IMR-90 (cell line): ENCODE measurements around the gene CALM1. TPM values are rescaled to one million over a fixed set of nuclear protein-coding genes. Genes with fewer than 3 reads are reported as not detected.

Source experiments
- ATAC-seq: fragments of 200-7000 bp; cut with Tn5 transposase; 2 replicates; pipeline ENCODE4 v1.9.1; 2020; ENCODE audit warnings: low read depth, mild to moderate bottlenecking, moderate library complexity
- BruUV-seq: library from RNA; stranded (reverse); fragments of 400-500 nt; replicated peaks from 2 replicates; lab custom pipeline; 2021; lab: Mats Ljungman, UMichigan
- CTCF ChIA-PET: fragments of 300-600 bp; formaldehyde crosslinking; extraction: SDS; loops from one replicate; lab custom pipeline; 2021; ENCODE audit warnings: antibody characterized with exemption; lab: Yijun Ruan, JAX
- POLR2A ChIA-PET: fragments of 300-600 bp; sonication (Branson Sonifier 250); formaldehyde crosslinking; loops from one replicate; lab custom pipeline; 2022; ENCODE audit warnings: antibody characterized with exemption; ENCODE audit not compliant: unreplicated experiment; lab: Charles Lee
- DNase-seq: peaks from one replicate; pipeline ENCODE4 v3.0.0; 2013
- H2AFZ ChIP-seq: replicated peaks from 2 replicates; pipeline ENCODE3; 2013; ENCODE audit warnings: low read length, mild to moderate bottlenecking; ENCODE audit not compliant: poor library complexity
- H2AK5ac ChIP-seq: 2 replicates; pipeline ENCODE4 v1.6.1; 2013; ENCODE audit warnings: low read depth, low read length, inconsistent platforms
- H2AK9ac ChIP-seq: replicated peaks from 2 replicates; pipeline ENCODE3; 2013; ENCODE audit warnings: mild to moderate bottlenecking, low read depth, low read length, moderate library complexity; ENCODE audit not compliant: poor library complexity
- H2BK120ac ChIP-seq: 2 replicates; pipeline ENCODE4 v1.6.1; 2013; ENCODE audit warnings: low read depth, low read length, inconsistent platforms
- H2BK15ac ChIP-seq: 3 replicates; pipeline ENCODE4 v1.6.1; 2013; ENCODE audit warnings: low read depth, low read length, inconsistent platforms
- H2BK20ac ChIP-seq: 2 replicates; pipeline ENCODE4 v1.6.1; 2013; ENCODE audit warnings: low read depth, mild to moderate bottlenecking, inconsistent platforms, low read length, moderate library complexity
- H2BK5ac ChIP-seq: 2 replicates; pipeline ENCODE4 v1.6.1; 2013; ENCODE audit warnings: mild to moderate bottlenecking, low read depth, low read length, inconsistent platforms; ENCODE audit not compliant: poor library complexity, severe bottlenecking
- H3K14ac ChIP-seq: replicated peaks from 2 replicates; pipeline ENCODE4 v1.6.1; 2013; ENCODE audit warnings: low read depth, low read length, inconsistent platforms
- H3K18ac ChIP-seq: 2 replicates; pipeline ENCODE4 v1.6.1; 2013; ENCODE audit warnings: low read depth, low read length, control low read depth
- H3K23ac ChIP-seq: 2 replicates; pipeline ENCODE4 v1.6.1; 2013; ENCODE audit warnings: low read depth, low read length, inconsistent platforms
- H3K27ac ChIP-seq: 2 replicates; pipeline ENCODE4 v1.5.1; 2013; ENCODE audit warnings: mild to moderate bottlenecking, control low read depth, low read length; ENCODE audit not compliant: insufficient read depth
- H3K27me3 ChIP-seq: 2 replicates; pipeline ENCODE4 v1.6.1; 2013; ENCODE audit warnings: low read length; ENCODE audit not compliant: control insufficient read depth, insufficient read depth
- H3K36me3 ChIP-seq: 2 replicates; pipeline ENCODE4 v1.6.1; 2013; ENCODE audit warnings: low read length, mixed read lengths; ENCODE audit not compliant: control insufficient read depth, insufficient read depth
- H3K4ac ChIP-seq: 2 replicates; pipeline ENCODE4 v1.6.1; 2013; ENCODE audit warnings: low read depth, low read length, inconsistent platforms
- H3K4me1 ChIP-seq: 2 replicates; pipeline ENCODE4 v1.6.1; 2013; ENCODE audit warnings: low read length, mixed read lengths; ENCODE audit not compliant: control insufficient read depth, insufficient read depth
- H3K4me2 ChIP-seq: 2 replicates; pipeline ENCODE4 v1.6.1; 2013; ENCODE audit warnings: low read depth, mild to moderate bottlenecking, control low read depth, low read length, moderate library complexity
- H3K4me3 ChIP-seq: 2 replicates; pipeline ENCODE4 v1.5.1; 2013; ENCODE audit warnings: low read depth, mild to moderate bottlenecking, control low read depth, low read length, moderate library complexity; ENCODE audit not compliant: insufficient read depth
- H3K56ac ChIP-seq: 2 replicates; pipeline ENCODE4 v1.6.1; 2013; ENCODE audit warnings: low read length, inconsistent platforms; ENCODE audit not compliant: insufficient read depth; ENCODE audit errors: extremely low read depth
- H3K79me1 ChIP-seq, 2 experiments: 2 replicates each; pipeline ENCODE4 v1.6.1; 2013; ENCODE audit warnings: low read length in 2 of 2, inconsistent platforms in 1 of 2, low read depth in 1 of 2
- H3K9ac ChIP-seq: 2 replicates; pipeline ENCODE4 v1.6.1; 2013; ENCODE audit warnings: low read depth, low read length, control low read depth
- H3K9me1 ChIP-seq: 2 replicates; pipeline ENCODE4 v1.6.1; 2013; ENCODE audit warnings: low read length, inconsistent platforms; ENCODE audit not compliant: insufficient read depth
- H3K9me3 ChIP-seq: 2 replicates; pipeline ENCODE4 v1.6.1; 2013; ENCODE audit warnings: low read length; ENCODE audit not compliant: control insufficient read depth, insufficient read depth
- H4K20me1 ChIP-seq: 2 replicates; pipeline ENCODE4 v1.6.1; 2013; ENCODE audit warnings: low read length, inconsistent platforms; ENCODE audit not compliant: insufficient read depth
- H4K5ac ChIP-seq: 2 replicates; pipeline ENCODE4 v1.6.1; 2013; ENCODE audit warnings: mild to moderate bottlenecking, low read depth, low read length, control low read depth
- H4K8ac ChIP-seq, 2 experiments: 2 replicates each; pipeline ENCODE4 v1.6.1; 2013; ENCODE audit warnings: low read depth in 2 of 2, low read length in 2 of 2, control low read depth in 1 of 2, inconsistent platforms in 1 of 2
- H4K91ac ChIP-seq: 2 replicates; pipeline ENCODE4 v1.6.1; 2013; ENCODE audit warnings: low read depth, low read length, inconsistent platforms; ENCODE audit not compliant: insufficient read depth
- BHLHE40 ChIP-seq: fragments of 150-350 bp; IDR thresholded peaks from 2 replicates; pipeline ENCODE4 v1.6.1; 2016; ENCODE audit warnings: mild to moderate bottlenecking, low read depth, low read length
- CEBPB ChIP-seq: IDR thresholded peaks from 2 replicates; pipeline ENCODE4 v1.6.1; 2012; ENCODE audit warnings: low read depth, low read length, improper control_type of control experiment
- CHD1 ChIP-seq: IDR thresholded peaks from 2 replicates; pipeline ENCODE4 v1.6.1; 2012; ENCODE audit warnings: low read depth, low read length, improper control_type of control experiment
- FOS ChIP-seq: fragments of 150-350 bp; IDR thresholded peaks from 2 replicates; pipeline ENCODE4 v1.6.1; 2016; ENCODE audit warnings: low read depth, low read length
- MAFK ChIP-seq: IDR thresholded peaks from 2 replicates; pipeline ENCODE4 v1.6.1; 2012; ENCODE audit warnings: low read depth, low read length, improper control_type of control experiment
- MAZ ChIP-seq: IDR thresholded peaks from 2 replicates; pipeline ENCODE4 v1.6.1; 2012; ENCODE audit warnings: low read depth, mild to moderate bottlenecking, low read length, improper control_type of control experiment, moderate library complexity, borderline replicate concordance
- MXI1 ChIP-seq: IDR thresholded peaks from 2 replicates; pipeline ENCODE4 v1.6.1; 2012; ENCODE audit warnings: low read depth, mild to moderate bottlenecking, low read length, moderate library complexity, borderline replicate concordance
- NFE2L2 ChIP-seq: fragments of 150-350 bp; IDR thresholded peaks from 2 replicates; pipeline ENCODE4 v1.6.1; 2016; ENCODE audit warnings: low read depth, mild to moderate bottlenecking, low read length
- POLR2A ChIP-seq: IDR thresholded peaks from 2 replicates; pipeline ENCODE4 v1.6.1; 2012; ENCODE audit warnings: mild to moderate bottlenecking, low read depth, low read length
- RAD21 ChIP-seq: IDR thresholded peaks from 2 replicates; pipeline ENCODE4 v1.6.1; 2012; ENCODE audit warnings: low read length, improper control_type of control experiment
- RCOR1 ChIP-seq: IDR thresholded peaks from 2 replicates; pipeline ENCODE4 v1.6.1; 2012; ENCODE audit warnings: mild to moderate bottlenecking, low read length, improper control_type of control experiment; ENCODE audit not compliant: insufficient replicate concordance
- RFX5 ChIP-seq: IDR thresholded peaks from 2 replicates; pipeline ENCODE4 v1.8.0; 2012; ENCODE audit warnings: low read depth, mild to moderate bottlenecking, low read length, moderate library complexity
- SMC3 ChIP-seq: fragments of 150-350 bp; IDR thresholded peaks from 2 replicates; pipeline ENCODE4 v1.6.1; 2016; ENCODE audit warnings: low read depth, mild to moderate bottlenecking, antibody characterized with exemption, low read length, moderate library complexity
- WGBS, 2 experiments: methylation state at CpG; one replicate each; pipeline versions ENCODE4 v1.1.5 to v1.1.7; 2013; ENCODE audit warnings: missing lambda C conversion rate in 2 of 2; ENCODE audit not compliant: insufficient read length in 1 of 2; ENCODE audit errors: extremely low coverage in 2 of 2; 5-methylcytosine and 5-hydroxymethylcytosine counted together
- dilution Hi-C: fragments of 300-500 bp; cut with HindIII; formaldehyde crosslinking; loops from one replicate; pipeline ENCODE4 v1.14.3; 2018; ENCODE audit warnings: low sequenced_read_pairs; ENCODE audit not compliant: unreplicated experiment
- in situ Hi-C: fragments of 300-500 bp; cut with MboI; formaldehyde crosslinking; loops from 3 replicates; pipeline ENCODE4 v1.14.3; 2019; ENCODE audit warnings: low sequenced_read_pairs, inconsistent platforms, mixed read lengths
- intact Hi-C: fragments of 100-400 bp; cut with micrococcal nuclease; formaldehyde crosslinking; loops from 2 replicates; pipeline ENCODE4 v1.10.0; 2022
- polyA plus RNA-seq, 3 experiments: library from polyadenylated mRNA; depleted of rRNA; stranded (reverse); fragments of >200 nt; gene quantifications; 2 replicates each; pipeline ENCODE4 v1.2.3, GENCODE V29; 2012; ENCODE audit warnings: low replicate concordance in 1 of 3
- total RNA-seq: library from RNA; depleted of rRNA; stranded (reverse); fragments of >200 nt; gene quantifications from 2 replicates; pipeline ENCODE4 v1.2.3, GENCODE V29; 2012
- TF ChIP-seq, protein P1 (sequence below): fragments of 150-350 bp; IDR thresholded peaks from 2 replicates; pipeline ENCODE4 v1.6.1; 2017; ENCODE audit warnings: mild to moderate bottlenecking, antibody characterized with exemption, low read length, low read depth
- TF ChIP-seq, protein P2 (sequence below): conservative IDR thresholded peaks from 2 replicates; pipeline ENCODE4 v1.5.1; 2012; ENCODE audit warnings: mild to moderate bottlenecking, low read depth, low read length, improper control_type of control experiment
- TF ChIP-seq, protein P3 (sequence below): fragments of 150-350 bp; IDR thresholded peaks from 2 replicates; pipeline ENCODE4 v1.6.1; 2016; ENCODE audit warnings: low read depth, mild to moderate bottlenecking, low read length, moderate library complexity, borderline replicate concordance

Gene CALM1
- total and polyA plus RNA-seq, 2 of the 4 experiments (the other 2 are of a cell fraction) = 72.9 to 188 TPM

DNA sequence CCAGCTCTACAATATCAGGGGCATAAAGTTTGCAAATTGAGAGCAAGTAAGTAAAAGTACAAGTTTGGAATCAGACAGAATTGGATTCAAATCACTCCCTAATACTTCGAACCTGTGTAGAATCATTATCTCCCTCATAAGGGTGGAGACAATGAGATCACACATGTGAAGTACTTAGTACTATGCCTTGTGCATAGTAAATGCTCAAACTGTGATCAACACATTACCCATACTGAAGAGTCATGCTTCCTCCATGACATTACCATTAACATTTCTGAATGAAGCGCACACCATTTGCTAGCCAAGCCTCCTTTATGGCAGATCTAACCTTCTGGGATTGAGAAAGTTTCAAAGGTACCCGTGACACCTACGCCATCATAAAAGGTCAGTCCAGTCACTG lies 38.5 kb upstream of the CALM1 start:
- Histone ChIP-seq H2BK15ac (no peak overlapping the region), H3K9me1 (no peaks in the 10 kb centered on the region), H4K20me1 (no peaks in the 10 kb centered on the region), H3K9ac (no peak overlapping the region), H3K9me3 (no peaks in the 10 kb centered on the region), H3K4me1 (no peaks in the 10 kb centered on the region), H3K27ac (no peak overlapping the region), H2AFZ (no peak overlapping the region), H2AK9ac (no peak overlapping the region), H3K4ac (no peak overlapping the region), H2BK20ac (no peak overlapping the region), H3K27me3 (peaks cover 16% of the 10 kb centered on the region), H3K4me3 (no peak overlapping the region), H2BK5ac (no peak overlapping the region), H2BK120ac (no peak overlapping the region), H3K18ac (no peak overlapping the region), H3K36me3 (no peaks in the 10 kb centered on the region), H3K4me2 (no peak overlapping the region), H3K23ac (no peak overlapping the region), H4K8ac (no peak overlapping the region), H3K79me1 (no peaks in the 10 kb centered on the region), H4K5ac (no peak overlapping the region), H3K56ac (no peak overlapping the region), H4K91ac (no peak overlapping the region), H3K14ac (no peak overlapping the region), H2AK5ac (no peak overlapping the region)
- ChIA-PET CTCF (no interaction called here), POLR2A (no interaction called here)
- no TSS peak for BruUV-seq
- intact Hi-C loops (no loop called here), in situ Hi-C loops (no loop called here), dilution Hi-C loops (no loop called here)
- DNase-seq = no peak
- TF ChIP-seq MXI1 (no peak), CHD1 (no peak), BHLHE40 (no peak), CEBPB (no peak), NFE2L2 (no peak), RFX5 (no peak), RAD21 (no peak), SMC3 (no peak), FOS (no peak), POLR2A (no peak), MAFK (no peak), RCOR1 (no peak), MAZ (no peak)
- TF ChIP-seq, protein P1, sequence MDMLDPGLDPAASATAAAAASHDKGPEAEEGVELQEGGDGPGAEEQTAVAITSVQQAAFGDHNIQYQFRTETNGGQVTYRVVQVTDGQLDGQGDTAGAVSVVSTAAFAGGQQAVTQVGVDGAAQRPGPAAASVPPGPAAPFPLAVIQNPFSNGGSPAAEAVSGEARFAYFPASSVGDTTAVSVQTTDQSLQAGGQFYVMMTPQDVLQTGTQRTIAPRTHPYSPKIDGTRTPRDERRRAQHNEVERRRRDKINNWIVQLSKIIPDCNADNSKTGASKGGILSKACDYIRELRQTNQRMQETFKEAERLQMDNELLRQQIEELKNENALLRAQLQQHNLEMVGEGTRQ = no peak
- TF ChIP-seq, protein P2, sequence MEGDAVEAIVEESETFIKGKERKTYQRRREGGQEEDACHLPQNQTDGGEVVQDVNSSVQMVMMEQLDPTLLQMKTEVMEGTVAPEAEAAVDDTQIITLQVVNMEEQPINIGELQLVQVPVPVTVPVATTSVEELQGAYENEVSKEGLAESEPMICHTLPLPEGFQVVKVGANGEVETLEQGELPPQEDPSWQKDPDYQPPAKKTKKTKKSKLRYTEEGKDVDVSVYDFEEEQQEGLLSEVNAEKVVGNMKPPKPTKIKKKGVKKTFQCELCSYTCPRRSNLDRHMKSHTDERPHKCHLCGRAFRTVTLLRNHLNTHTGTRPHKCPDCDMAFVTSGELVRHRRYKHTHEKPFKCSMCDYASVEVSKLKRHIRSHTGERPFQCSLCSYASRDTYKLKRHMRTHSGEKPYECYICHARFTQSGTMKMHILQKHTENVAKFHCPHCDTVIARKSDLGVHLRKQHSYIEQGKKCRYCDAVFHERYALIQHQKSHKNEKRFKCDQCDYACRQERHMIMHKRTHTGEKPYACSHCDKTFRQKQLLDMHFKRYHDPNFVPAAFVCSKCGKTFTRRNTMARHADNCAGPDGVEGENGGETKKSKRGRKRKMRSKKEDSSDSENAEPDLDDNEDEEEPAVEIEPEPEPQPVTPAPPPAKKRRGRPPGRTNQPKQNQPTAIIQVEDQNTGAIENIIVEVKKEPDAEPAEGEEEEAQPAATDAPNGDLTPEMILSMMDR = no peak
- TF ChIP-seq, protein P3, sequence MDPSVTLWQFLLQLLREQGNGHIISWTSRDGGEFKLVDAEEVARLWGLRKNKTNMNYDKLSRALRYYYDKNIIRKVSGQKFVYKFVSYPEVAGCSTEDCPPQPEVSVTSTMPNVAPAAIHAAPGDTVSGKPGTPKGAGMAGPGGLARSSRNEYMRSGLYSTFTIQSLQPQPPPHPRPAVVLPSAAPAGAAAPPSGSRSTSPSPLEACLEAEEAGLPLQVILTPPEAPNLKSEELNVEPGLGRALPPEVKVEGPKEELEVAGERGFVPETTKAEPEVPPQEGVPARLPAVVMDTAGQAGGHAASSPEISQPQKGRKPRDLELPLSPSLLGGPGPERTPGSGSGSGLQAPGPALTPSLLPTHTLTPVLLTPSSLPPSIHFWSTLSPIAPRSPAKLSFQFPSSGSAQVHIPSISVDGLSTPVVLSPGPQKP = no peak
- ATAC-seq = no peak
- 80% methylated on average over 2 of the region's 4 CpGs; no CpG with 5 or more reads in 1 of the 2 experiments for WGBS, 2 experiments
